ENCODE data around the gene PNP. TPM values are rescaled to one million over a fixed set of nuclear protein-coding genes. Genes with fewer than 3 reads are reported as not detected.
A peak's percentile ranks its signal among the peaks of the same experiment; 100 is the strongest.

PNP gene
- total RNA-seq, 1 donor from 2014 or later: 56.8 TPM

DNA sequence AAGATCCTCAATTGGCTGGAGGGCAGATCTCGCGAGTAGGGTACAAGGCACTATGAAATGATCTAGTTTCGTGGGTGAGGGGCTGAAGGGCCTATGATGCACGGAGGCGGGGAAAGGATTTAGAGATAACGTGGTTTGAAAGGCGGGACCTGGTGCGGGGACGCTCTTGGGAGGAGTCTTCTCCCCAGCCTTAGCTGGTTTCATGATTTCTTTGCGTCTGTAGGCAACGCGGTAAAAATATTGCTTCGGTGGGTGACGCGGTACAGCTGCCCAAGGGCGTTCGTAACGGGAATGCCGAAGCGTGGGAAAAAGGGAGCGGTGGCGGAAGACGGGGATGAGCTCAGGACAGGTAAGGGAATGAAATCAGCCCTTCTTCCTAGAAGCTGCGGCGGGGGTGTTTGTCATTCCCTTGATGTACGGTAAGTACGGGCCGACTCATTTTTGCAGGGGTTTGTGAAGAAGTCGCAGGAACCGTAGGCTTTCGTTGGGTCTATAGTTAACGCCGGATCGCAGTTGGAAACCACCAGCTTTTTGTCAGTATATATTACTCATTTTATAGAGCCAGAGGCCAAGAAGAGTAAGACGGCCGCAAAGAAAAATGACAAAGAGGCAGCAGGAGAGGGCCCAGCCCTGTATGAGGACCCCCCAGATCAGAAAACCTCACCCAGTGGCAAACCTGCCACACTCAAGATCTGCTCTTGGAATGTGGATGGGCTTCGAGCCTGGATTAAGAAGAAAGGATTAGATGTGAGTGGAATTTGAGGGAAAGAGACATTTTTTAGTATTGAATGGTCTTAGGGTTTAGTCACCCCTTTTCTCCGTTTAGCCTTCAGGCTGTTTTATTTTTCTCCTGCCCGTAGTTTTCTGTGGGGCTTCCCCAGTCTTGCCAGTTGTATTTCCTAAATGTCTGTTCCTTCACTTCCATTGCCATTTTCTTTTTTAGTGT, 13.6 kb upstream of the PNP start:
- peaks cover 18% of the 10 kb centered on the region for H3K4me1 Mint-ChIP-seq (ENCODE audit: low read depth, unreplicated experiment)

DNA sequence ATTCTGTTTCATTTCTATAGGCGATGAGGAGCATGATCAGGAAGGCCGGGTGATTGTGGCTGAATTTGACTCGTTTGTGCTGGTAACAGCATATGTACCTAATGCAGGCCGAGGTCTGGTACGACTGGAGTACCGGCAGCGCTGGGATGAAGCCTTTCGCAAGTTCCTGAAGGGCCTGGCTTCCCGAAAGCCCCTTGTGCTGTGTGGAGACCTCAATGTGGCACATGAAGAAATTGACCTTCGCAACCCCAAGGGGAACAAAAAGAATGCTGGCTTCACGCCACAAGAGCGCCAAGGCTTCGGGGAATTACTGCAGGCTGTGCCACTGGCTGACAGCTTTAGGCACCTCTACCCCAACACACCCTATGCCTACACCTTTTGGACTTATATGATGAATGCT, 12.2 kb upstream of the PNP start:
- no peak for DNase-seq (ENCODE audit: low read depth)

More for the DNA sequence above, 13.6 kb upstream of the PNP start:
- Mint-ChIP-seq H3K4me3 (ENCODE audit: unreplicated experiment) (no peak overlapping the region), H3K27ac (ENCODE audit: unreplicated experiment) (no peak overlapping the region), H3K36me3 (ENCODE audit: low read depth, unreplicated experiment) (peaks cover 6% of the 10 kb centered on the region), H3K9me3 (ENCODE audit: unreplicated experiment) (peaks cover 1% of the 10 kb centered on the region), H3K27me3 (ENCODE audit: low read depth, unreplicated experiment) (no peaks in the 10 kb centered on the region)
- Histone ChIP-seq H3K9me3 (ENCODE audit: insufficient read depth, low read depth, low read length) (no peaks in the 10 kb centered on the region), H3K4me2 (ENCODE audit: low read length) (peak overlapping the region; percentile 88), H3K9ac (ENCODE audit: low read length) (peak overlapping the region; percentile 87), H3K27ac (ENCODE audit: low read depth, low read length) (peak overlapping the region; percentile 96), H3K36me3 (ENCODE audit: insufficient read depth, low read length) (peaks cover 28% of the 10 kb centered on the region), H3K27me3 (ENCODE audit: insufficient read depth, low read length) (no peaks in the 10 kb centered on the region), H2AFZ (ENCODE audit: low read depth, low read length) (peak overlapping the region; percentile 73), H3K4me3 (ENCODE audit: insufficient read depth, low read depth, low read length) (peak overlapping the region; percentile 97), H3K4me1 (ENCODE audit: insufficient read depth, low read length) (peaks cover 14% of the 10 kb centered on the region), H4K20me1 (ENCODE audit: insufficient read depth, low read length) (peaks cover 29% of the 10 kb centered on the region), H3K79me2 (ENCODE audit: insufficient read depth, low read length) (peaks cover 65% of the 10 kb centered on the region)
- no peak for TF ChIP-seq EZH2 (IDR thresholded peaks at IDR 0.05; ENCODE audit: insufficient read depth, low read length)
- TF ChIP-seq, protein P1, sequence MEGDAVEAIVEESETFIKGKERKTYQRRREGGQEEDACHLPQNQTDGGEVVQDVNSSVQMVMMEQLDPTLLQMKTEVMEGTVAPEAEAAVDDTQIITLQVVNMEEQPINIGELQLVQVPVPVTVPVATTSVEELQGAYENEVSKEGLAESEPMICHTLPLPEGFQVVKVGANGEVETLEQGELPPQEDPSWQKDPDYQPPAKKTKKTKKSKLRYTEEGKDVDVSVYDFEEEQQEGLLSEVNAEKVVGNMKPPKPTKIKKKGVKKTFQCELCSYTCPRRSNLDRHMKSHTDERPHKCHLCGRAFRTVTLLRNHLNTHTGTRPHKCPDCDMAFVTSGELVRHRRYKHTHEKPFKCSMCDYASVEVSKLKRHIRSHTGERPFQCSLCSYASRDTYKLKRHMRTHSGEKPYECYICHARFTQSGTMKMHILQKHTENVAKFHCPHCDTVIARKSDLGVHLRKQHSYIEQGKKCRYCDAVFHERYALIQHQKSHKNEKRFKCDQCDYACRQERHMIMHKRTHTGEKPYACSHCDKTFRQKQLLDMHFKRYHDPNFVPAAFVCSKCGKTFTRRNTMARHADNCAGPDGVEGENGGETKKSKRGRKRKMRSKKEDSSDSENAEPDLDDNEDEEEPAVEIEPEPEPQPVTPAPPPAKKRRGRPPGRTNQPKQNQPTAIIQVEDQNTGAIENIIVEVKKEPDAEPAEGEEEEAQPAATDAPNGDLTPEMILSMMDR (IDR thresholded peaks at IDR 0.05; ENCODE audit: insufficient read depth, low read depth, low read length): no peak
- DNase-seq (ENCODE audit: low read depth) (peak; percentile 87), FAIRE-seq (no peak)

More for the DNA sequence above, 12.2 kb upstream of the PNP start:
- Histone ChIP-seq H3K27me3 (ENCODE audit: insufficient read depth, low read length) (no peaks in the 10 kb centered on the region), H3K27ac (ENCODE audit: low read depth, low read length) (no peak overlapping the region), H3K4me2 (ENCODE audit: low read length) (peak overlapping the region; percentile 88), H3K36me3 (ENCODE audit: insufficient read depth, low read length) (peaks cover 23% of the 10 kb centered on the region), H2AFZ (ENCODE audit: low read depth, low read length) (no peak overlapping the region), H3K9ac (ENCODE audit: low read length) (peak overlapping the region; percentile 87), H3K4me3 (ENCODE audit: insufficient read depth, low read depth, low read length) (no peak overlapping the region), H3K4me1 (ENCODE audit: insufficient read depth, low read length) (peaks cover 15% of the 10 kb centered on the region), H3K9me3 (ENCODE audit: insufficient read depth, low read depth, low read length) (no peaks in the 10 kb centered on the region), H4K20me1 (ENCODE audit: insufficient read depth, low read length) (peaks cover 31% of the 10 kb centered on the region), H3K79me2 (ENCODE audit: insufficient read depth, low read length) (peaks cover 71% of the 10 kb centered on the region)
- FAIRE-seq: no peak
- no peaks in the 10 kb centered on the region for H3K27me3 Mint-ChIP-seq (ENCODE audit: low read depth, unreplicated experiment)
- TF ChIP-seq EZH2 (IDR thresholded peaks at IDR 0.05; ENCODE audit: insufficient read depth, low read length): no peak
- TF ChIP-seq, protein P1 (IDR thresholded peaks at IDR 0.05; ENCODE audit: insufficient read depth, low read depth, low read length): no peak
- H3K36me3 Mint-ChIP-seq (ENCODE audit: low read depth, unreplicated experiment): peaks cover 6% of the 10 kb centered on the region
- H3K4me1 Mint-ChIP-seq (ENCODE audit: low read depth, unreplicated experiment): peaks cover 19% of the 10 kb centered on the region
- peak overlapping the region; percentile 42 for H3K27ac Mint-ChIP-seq (ENCODE audit: unreplicated experiment)
- H3K4me3 Mint-ChIP-seq (ENCODE audit: unreplicated experiment): no peak overlapping the region
- peaks cover 1% of the 10 kb centered on the region for H3K9me3 Mint-ChIP-seq (ENCODE audit: unreplicated experiment)
